HG03565 (cell line): Measurements from ENCODE around the gene TOP2B.
A peak's percentile ranks its signal among the peaks of the same experiment; 100 is the strongest.

Experiments
- ATAC-seq: cut with Tn5 transposase; IDR thresholded peaks from one replicate; pipeline ENCODE4 v1.9.1; 2021; ENCODE audit warnings: mild to moderate bottlenecking, moderate library complexity; ENCODE audit not compliant: unreplicated experiment

Gene TOP2B

GRCh38 chr3:25664812-25665314, at the start of gene TOP2B:
TSS of gene TOP2B (minus strand) at chr3:25664907. CDS start at chr3:25664297, 610 bp downstream.
- peak; percentile 86 for ATAC-seq

GRCh38 chr3:25713341-25713985, 48.8 kb upstream of the TOP2B start:
- ATAC-seq: no peak

DNA sequence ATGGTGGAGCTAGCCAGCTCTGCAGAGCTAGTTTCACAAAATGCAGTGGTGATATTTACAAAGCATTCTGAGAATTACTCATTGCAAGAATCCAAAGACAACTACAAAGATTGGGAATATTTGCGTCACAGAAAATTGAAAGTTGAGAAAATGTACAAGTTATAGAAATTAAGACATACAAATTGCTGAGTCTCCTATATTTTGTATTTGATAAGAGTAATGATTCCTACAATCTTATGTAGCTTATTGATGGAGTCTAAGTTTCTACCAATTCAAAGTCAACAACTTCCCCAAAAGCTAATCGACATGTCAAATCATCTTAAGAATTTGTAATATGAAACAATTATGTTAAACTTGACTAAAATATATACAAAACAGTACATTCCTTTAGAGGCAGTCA, 46.4 kb upstream of the TOP2B start:
- ATAC-seq: no peak

GRCh38 chr3:25708036-25708435, 43.3 kb upstream of the TOP2B start:
- no peak for ATAC-seq

- no peak for ATAC-seq
These were observed 42.7 kb upstream of the TOP2B start for GRCh38 chr3:25707268-25707926.

GRCh38 chr3:25706213-25706612, 41.5 kb upstream of the TOP2B start:
- no peak for ATAC-seq

- no peak for ATAC-seq
These were observed 32.8 kb upstream of the TOP2B start for GRCh38 chr3:25697553-25697952.

DNA sequence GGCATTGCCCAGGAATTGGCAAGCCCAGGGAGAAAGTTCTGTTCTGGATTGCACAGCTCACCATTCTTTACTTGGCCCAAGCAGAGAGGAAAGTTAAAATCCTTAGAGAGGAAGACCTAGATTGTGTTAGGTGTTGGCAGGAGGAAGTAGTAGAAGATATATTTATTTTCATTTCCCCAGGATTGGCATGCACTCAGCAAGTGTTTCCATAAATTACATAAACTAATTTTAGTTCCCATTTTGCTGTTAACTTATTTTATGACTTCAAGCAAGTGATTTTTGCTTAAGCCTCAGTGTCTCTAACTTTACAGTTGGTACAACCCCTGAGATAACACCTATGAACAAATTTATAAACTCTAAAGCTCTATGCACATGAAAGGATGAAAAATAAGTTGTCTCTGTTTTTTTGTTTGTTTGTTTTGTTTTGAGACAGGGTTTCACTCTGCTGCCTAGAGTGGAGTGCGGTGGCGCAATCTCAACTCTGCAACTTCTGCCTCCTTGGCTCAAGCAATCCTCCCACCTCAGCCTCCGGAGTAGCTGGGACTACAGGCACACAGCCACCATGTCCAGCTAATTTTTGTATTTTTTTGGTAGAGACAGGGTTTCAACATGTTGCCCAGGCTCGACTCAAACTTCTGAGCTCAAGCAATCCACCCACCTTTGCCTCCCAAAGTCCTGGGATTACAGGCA, 31.2 kb upstream of the TOP2B start:
- no peak for ATAC-seq

DNA sequence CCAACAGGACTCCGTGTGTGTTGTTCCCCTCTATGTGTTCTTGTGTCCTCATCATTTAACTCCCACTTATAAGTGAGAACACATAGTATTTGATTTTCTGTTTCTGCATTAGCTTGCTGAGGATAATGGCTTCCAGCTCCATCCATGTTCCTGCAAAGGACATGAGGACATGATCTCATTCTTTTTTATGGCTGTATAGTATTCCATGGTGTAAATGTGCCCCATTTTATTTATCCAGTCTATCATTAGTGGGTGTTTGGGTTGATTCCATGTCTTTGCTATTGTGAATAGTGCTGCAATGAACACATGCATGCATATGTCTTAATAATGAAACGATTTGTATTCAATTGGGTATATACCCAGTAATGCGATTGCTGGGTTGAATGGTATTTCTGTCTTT, 28.5 kb upstream of the TOP2B start:
- no peak for ATAC-seq

DNA sequence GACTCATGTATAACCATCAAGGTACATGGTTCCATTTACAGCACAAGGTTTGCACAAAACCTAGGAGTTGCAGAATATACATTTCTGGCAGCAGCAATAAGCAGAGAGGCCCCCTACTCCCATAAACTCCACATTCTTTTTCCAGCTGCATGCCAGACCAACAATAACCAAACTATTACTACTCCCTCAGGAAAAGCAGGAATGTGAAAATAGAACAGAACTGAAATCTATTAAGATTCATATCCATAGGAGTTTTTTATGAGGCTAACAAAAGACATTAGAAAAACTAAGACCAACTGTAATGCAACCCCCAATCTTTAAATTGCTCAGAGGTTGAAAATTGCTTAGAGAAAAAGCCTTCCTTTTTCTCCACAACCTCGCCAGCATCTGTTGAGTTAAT, 27.6 kb upstream of the TOP2B start:
- ATAC-seq: no peak

DNA sequence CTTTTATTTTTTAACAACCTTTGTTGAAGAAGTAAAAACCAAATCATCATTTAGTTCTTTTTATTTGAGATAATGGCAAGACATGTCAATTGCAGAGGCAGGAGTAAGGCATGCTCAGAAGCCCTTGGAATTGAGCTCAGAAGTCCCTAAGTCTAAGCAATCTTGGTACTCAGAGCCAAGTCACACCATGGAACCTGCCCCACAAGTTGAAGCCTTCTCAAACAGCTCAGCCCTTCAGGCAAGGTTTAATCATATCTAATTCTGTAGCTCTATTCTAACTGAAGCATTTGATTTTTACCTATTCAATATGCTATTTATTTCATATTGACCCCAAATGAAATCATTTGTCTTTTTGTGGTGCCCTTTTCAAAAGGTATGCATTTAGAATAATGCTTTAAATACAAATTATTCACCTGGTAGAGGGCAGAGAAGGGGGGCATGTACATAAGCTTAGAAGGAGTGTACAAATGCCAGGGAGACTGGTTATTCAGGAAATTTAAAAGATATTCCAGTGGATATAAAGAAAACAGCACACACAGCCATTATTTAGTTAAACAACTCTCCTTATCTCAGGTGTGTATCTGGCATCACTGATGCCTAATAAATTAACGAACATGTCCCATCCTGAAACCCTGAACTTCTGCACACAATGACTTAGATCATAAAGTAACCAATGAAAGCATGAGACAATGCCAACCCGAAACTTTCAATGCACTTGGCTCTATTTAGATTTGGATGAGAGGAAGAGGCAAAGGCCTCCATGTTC, 26.2 kb upstream of the TOP2B start:
- no peak for ATAC-seq

GRCh38 chr3:25689226-25689625, 24.5 kb upstream of the TOP2B start:
- no peak for ATAC-seq

DNA sequence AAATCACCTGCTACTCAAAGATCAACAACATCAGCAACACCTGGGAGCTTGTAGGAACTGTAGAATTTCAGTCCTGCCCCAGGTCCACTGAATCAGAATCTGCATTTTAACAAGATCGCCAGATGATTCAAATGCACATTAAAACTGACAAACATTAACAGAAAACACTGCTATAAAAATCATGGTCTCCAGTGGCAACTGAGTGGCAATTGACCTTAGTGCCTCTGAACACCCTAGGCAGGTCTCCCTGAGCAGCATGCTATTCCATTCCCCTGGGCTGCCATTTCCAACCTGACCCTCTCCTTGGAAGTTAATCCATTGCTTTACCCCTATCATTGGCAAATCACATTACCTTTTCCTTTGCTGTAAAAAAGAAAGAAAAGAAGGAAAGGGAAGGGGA, 23.0 kb upstream of the TOP2B start:
- ATAC-seq: no peak

DNA sequence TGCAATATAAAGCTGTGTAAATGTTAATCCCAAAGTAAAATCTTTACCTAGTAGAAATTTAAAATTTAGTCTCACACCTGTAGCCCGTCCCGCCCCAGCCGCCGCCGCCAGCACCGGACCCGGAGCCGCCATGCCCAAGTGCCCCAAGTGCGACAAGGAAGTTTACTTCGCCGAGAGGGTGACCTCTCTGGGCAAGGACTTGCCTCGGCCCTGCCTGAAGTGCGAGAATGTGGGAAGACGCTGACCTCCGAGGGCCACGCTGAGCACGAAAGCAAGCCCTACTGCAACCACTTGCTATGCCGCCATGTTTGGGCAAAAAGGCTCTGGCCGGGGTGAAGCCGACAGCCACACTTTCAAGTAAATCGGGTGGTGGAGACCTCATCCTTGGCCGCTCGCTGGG, 22.1 kb upstream of the TOP2B start:
- no peak for ATAC-seq

GRCh38 chr3:25683882-25684281, 19.2 kb upstream of the TOP2B start:
- no peak for ATAC-seq

DNA sequence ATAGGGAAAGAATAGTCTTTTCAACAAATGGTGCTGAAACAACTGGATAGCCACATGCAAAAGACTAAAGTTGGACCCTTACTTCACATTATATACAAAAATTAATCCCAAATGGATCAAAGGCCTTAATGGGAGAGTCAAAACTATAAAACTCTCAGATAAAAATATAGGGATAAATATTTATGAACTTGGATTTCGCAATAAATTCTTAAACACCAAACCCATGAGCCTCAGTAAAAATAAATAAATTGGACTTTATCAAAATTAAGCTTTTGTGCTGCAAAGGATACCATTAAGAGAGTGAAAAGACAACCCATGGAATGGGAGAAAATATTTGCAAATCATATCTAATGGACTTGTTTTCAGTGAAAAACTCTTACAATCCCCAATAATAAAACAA, 18.7 kb upstream of the TOP2B start:
- ATAC-seq: no peak

- ATAC-seq: no peak
These were observed 15.1 kb upstream of the TOP2B start for GRCh38 chr3:25679642-25680302.

GRCh38 chr3:25679166-25679565, 14.5 kb upstream of the TOP2B start:
- ATAC-seq: no peak

GRCh38 chr3:25678581-25678980, 13.9 kb upstream of the TOP2B start:
- ATAC-seq: no peak

DNA sequence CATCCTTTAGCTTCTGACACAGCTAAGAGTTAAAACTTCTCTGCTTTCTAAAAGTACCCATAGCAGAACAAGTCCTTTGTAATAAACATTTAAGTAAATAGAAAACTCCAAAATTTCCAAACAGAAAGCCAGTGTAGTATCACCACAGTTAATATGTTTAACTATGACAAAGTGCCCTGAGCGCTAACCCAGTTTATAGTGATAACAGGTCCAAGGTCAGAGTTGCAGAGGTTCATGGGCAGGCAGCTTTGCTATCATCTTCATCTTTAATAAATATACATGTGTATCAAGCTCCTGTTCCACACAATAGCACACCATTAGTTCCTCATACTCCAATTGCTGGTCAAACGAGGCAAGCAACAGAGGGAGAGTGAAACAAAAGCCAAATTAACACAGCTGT, 12.4 kb upstream of the TOP2B start:
- no peak for ATAC-seq

GRCh38 chr3:25674670-25675069, 10.0 kb upstream of the TOP2B start:
- ATAC-seq: no peak
